ENCODE results near the gene CLIC5.
A peak's percentile ranks its signal among the peaks of the same experiment; 100 is the strongest.
"Not testable (repeated sequence)": the region's sequence is repeated elsewhere in the genome, so short reads cannot be mapped to it uniquely, and the experiment has no call there.

CLIC5 gene

GRCh38 chr6:45928721-45929305 lies 86.8 kb downstream of the CLIC5 start:
- Mint-ChIP-seq H3K27me3 (ENCODE audit: low read depth) (no peaks in the 10 kb centered on the region), H3K36me3 (ENCODE audit: low read depth) (no peaks in the 10 kb centered on the region), H3K27ac (no peak overlapping the region), H3K4me3 (no peak overlapping the region), H3K9me3 (no peaks in the 10 kb centered on the region), H3K4me1 (ENCODE audit: low read depth) (peaks cover 12% of the 10 kb centered on the region)
- DNase-seq (ENCODE audit: low spot score): no peak

GRCh38 chr6:45927421-45928320 lies 88.0 kb downstream of the CLIC5 start:
- H3K27ac Mint-ChIP-seq: no peak overlapping the region
- H3K4me3 Mint-ChIP-seq: no peak overlapping the region

DNA sequence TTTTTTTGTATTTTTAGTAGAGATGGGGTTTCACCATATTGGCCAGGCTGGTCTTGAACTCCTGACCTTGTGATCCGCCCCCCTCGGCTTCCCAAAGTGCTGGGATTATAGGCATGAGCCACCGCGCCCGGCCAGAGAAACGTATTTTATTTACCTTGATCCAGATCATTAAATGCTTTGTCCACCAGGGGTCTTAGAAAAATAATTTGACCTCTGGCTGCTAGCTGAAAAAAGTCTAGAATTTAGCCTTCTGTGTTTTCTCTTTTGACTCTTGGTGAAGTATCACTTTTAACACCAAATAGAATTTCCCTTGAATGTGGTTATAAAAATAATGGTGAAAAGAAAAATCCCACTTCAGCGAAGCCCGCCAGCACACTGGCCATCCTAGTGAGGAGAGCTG lies 89.2 kb downstream of the CLIC5 start:
- not testable (repeated sequence) for H3K27me3 Mint-ChIP-seq (ENCODE audit: low read depth); H3K4me3 Mint-ChIP-seq; H3K27ac Mint-ChIP-seq; H3K9me3 Mint-ChIP-seq; H3K36me3 Mint-ChIP-seq (ENCODE audit: low read depth); DNase-seq (ENCODE audit: low spot score)
- H3K4me1 Mint-ChIP-seq (ENCODE audit: low read depth): peaks cover 34% of the 10 kb centered on the region

More at GRCh38 chr6:45927421-45928320, 88.0 kb downstream of the CLIC5 start:
- H3K4me1 Mint-ChIP-seq (ENCODE audit: low read depth): peaks cover 22% of the 10 kb centered on the region
- no peak for DNase-seq (ENCODE audit: low spot score)
- H3K36me3 Mint-ChIP-seq (ENCODE audit: low read depth): no peaks in the 10 kb centered on the region
- no peaks in the 10 kb centered on the region for H3K9me3 Mint-ChIP-seq
- no peaks in the 10 kb centered on the region for H3K27me3 Mint-ChIP-seq (ENCODE audit: low read depth)

DNA sequence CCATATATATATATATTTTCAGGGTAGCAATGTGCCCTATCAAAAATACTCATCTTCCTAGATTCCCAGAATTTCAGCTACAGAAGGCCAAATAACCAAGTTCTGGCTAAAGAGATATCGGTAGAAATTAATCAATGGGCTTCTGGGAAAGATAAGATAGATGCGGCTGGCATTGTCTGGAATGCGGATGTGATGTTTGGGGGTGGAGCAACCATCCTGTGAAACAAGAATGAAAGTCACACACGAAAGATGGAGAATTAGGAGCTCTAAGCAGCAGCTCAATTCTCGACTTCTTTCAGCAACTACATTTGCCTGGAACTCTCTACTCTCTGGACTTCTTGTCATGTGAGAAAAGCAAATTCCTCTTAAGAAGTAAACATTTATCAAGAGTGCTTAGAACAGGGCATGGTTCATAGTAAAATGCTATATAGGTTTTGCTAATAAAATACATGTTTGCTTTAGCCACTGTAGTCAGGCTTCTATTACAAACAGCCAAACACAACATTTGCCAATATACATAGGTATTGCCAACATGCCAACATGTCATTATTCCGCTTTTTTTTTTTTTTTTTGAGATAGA lies 90.8 kb downstream of the CLIC5 start:
- Mint-ChIP-seq H3K27me3 (ENCODE audit: low read depth) (no peaks in the 10 kb centered on the region), H3K4me1 (ENCODE audit: low read depth) (peaks cover 46% of the 10 kb centered on the region), H3K36me3 (ENCODE audit: low read depth) (no peaks in the 10 kb centered on the region), H3K9me3 (no peaks in the 10 kb centered on the region), H3K4me3 (no peak overlapping the region), H3K27ac (no peak overlapping the region)
- no peak for DNase-seq (ENCODE audit: low spot score)

DNA sequence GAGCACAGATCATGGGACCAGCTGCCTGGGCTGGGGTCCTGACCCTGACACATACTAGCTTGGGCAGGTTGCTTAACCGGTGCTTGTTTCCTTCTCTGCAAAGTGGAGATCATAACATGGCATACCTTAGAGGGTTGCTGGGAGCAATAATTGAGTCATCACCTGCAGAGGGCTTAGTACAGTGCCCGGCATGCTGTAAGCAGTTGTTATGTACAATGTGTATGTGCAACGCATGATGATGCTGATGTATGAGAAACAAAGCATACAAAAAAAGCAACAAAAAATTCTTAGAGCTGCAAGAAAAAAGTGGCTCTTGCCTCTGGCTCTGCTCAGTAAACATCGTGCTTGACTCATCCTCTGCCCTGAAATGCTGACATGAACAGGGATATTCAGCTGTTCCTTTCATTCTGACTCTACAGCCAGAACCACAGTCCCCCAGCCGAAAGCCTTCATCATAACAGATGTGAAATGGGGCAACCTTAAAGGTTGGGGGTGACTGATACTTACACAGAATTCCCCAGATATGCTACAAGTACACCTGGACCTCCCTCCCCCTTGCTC lies 91.7 kb downstream of the CLIC5 start:
- Mint-ChIP-seq H3K4me1 (ENCODE audit: low read depth) (peaks cover 46% of the 10 kb centered on the region), H3K36me3 (ENCODE audit: low read depth) (no peaks in the 10 kb centered on the region), H3K27me3 (ENCODE audit: low read depth) (no peaks in the 10 kb centered on the region), H3K4me3 (no peak overlapping the region), H3K27ac (peak overlapping the region; percentile 70), H3K9me3 (no peaks in the 10 kb centered on the region)
- DNase-seq (ENCODE audit: low spot score): peak; percentile 84

- peak; percentile 67 for DNase-seq (ENCODE audit: low spot score)
- H3K27me3 Mint-ChIP-seq (ENCODE audit: low read depth): no peaks in the 10 kb centered on the region
- H3K4me3 Mint-ChIP-seq: peak overlapping the region; percentile 24
- H3K4me1 Mint-ChIP-seq (ENCODE audit: low read depth): peaks cover 46% of the 10 kb centered on the region
- H3K9me3 Mint-ChIP-seq: no peaks in the 10 kb centered on the region
- H3K27ac Mint-ChIP-seq: peak overlapping the region; percentile 70
- no peaks in the 10 kb centered on the region for H3K36me3 Mint-ChIP-seq (ENCODE audit: low read depth)
Measured at GRCh38 chr6:45922728-45923351, 92.8 kb downstream of the CLIC5 start.

DNA sequence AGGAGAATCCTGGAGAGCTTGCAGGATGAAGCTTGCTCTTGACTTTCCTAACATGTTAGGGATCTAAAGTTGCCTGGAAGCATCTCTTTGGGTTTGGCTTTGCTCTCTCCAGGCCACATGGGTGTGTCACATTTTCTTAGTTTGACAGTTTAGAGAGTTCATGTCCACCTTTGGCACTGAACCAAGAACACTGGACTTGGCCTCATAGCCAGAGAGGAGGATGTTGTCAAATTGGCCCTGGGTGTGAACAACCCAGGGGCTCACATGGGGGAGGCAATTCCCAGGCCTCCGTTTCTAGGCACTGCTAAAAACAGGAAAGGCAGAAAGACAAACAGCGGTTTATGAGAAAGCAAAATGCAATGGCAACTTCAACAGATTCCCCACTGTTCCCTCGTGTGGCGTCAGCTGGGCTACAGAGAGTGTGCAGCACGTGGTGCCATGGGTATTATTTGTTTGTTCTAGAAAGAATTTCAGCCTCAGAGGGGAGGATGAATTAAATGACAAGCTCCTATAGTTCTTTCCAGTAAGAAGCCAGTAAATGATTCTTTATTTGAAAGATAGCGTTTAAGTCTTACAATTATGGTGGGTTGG lies 93.9 kb downstream of the CLIC5 start:
- H3K4me3 Mint-ChIP-seq: peak overlapping the region; percentile 30
- peak overlapping the region; percentile 85 for H3K27ac Mint-ChIP-seq
- no peaks in the 10 kb centered on the region for H3K36me3 Mint-ChIP-seq (ENCODE audit: low read depth)
- no peaks in the 10 kb centered on the region for H3K9me3 Mint-ChIP-seq
- no peaks in the 10 kb centered on the region for H3K27me3 Mint-ChIP-seq (ENCODE audit: low read depth)
- no peak for DNase-seq (ENCODE audit: low spot score)
- peaks cover 44% of the 10 kb centered on the region for H3K4me1 Mint-ChIP-seq (ENCODE audit: low read depth)

DNA sequence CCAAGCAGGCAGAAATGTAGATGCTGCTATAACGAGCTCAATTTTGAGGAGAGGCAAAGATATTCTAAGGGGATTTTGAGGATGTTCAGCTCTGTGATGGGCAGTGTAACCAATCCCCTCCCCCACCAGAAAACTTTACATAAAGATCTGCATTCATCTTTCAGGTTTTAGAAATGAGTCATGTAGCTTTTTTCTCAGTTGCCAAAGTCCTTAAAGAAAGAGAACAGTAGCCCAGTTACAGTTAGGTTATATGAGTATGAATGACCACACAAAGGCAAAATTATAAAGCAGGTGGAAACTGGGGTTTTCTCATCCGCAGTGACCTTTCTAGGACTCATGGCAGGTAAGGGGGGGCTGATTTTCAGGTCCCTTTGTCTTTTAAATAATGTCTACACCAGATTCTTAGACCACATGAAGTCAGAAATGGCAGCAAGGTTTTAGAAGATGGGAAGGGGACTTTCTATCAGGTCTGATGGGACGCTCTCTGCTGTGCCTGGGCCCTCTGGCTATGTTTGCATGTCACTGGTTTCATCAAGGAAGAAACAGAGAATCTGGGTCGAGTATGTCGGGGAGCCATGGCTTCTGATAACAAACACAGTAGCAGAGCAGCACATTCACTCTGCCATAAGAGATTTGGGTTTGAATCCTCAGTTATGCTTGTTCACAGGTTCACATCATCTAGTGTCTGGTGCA lies 94.7 kb downstream of the CLIC5 start:
- peaks cover 41% of the 10 kb centered on the region for H3K4me1 Mint-ChIP-seq (ENCODE audit: low read depth)
- H3K27ac Mint-ChIP-seq: peak overlapping the region; percentile 85
- peak; percentile 50 for DNase-seq (ENCODE audit: low spot score)
- no peaks in the 10 kb centered on the region for H3K9me3 Mint-ChIP-seq
- H3K4me3 Mint-ChIP-seq: peak overlapping the region; percentile 30
- H3K27me3 Mint-ChIP-seq (ENCODE audit: low read depth): no peaks in the 10 kb centered on the region
- no peaks in the 10 kb centered on the region for H3K36me3 Mint-ChIP-seq (ENCODE audit: low read depth)

GRCh38 chr6:45917439-45917838 lies 98.2 kb downstream of the CLIC5 start:
- no peaks in the 10 kb centered on the region for H3K9me3 Mint-ChIP-seq
- no peak overlapping the region for H3K27ac Mint-ChIP-seq
- peaks cover 22% of the 10 kb centered on the region for H3K4me1 Mint-ChIP-seq (ENCODE audit: low read depth)
- no peak overlapping the region for H3K4me3 Mint-ChIP-seq
- peaks cover 2% of the 10 kb centered on the region for H3K36me3 Mint-ChIP-seq (ENCODE audit: low read depth)
- DNase-seq (ENCODE audit: low spot score): no peak
- no peaks in the 10 kb centered on the region for H3K27me3 Mint-ChIP-seq (ENCODE audit: low read depth)

DNA sequence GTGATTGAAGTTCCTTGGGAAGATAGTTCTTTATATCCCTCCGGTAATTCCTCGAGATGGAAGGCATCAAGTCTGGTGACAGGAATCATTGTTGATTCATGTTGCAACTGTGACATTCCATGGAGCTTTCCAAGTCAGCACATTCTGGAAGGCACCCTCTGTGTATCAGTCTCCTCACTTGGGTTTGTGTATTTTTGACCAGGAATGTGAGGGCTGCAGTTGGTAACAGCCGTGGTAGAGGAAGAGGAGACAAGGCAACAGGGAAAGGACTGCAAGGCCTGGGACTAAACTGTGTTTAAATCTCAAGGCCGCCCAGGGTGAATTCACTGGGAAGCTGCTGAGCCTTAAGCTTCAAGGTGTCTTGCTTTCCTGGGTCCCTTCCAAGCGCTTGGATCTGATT lies 99.0 kb downstream of the CLIC5 start:
- H3K27me3 Mint-ChIP-seq (ENCODE audit: low read depth): no peaks in the 10 kb centered on the region
- no peak overlapping the region for H3K27ac Mint-ChIP-seq
- peaks cover 2% of the 10 kb centered on the region for H3K36me3 Mint-ChIP-seq (ENCODE audit: low read depth)
- H3K9me3 Mint-ChIP-seq: no peaks in the 10 kb centered on the region
- H3K4me3 Mint-ChIP-seq: no peak overlapping the region
- DNase-seq (ENCODE audit: low spot score): no peak
- peaks cover 16% of the 10 kb centered on the region for H3K4me1 Mint-ChIP-seq (ENCODE audit: low read depth)

- H3K9me3 Mint-ChIP-seq: no peaks in the 10 kb centered on the region
- H3K27me3 Mint-ChIP-seq (ENCODE audit: low read depth): no peaks in the 10 kb centered on the region
- peaks cover 2% of the 10 kb centered on the region for H3K36me3 Mint-ChIP-seq (ENCODE audit: low read depth)
- no peak overlapping the region for H3K27ac Mint-ChIP-seq
- DNase-seq (ENCODE audit: low spot score): no peak
- peaks cover 8% of the 10 kb centered on the region for H3K4me1 Mint-ChIP-seq (ENCODE audit: low read depth)
- no peak overlapping the region for H3K4me3 Mint-ChIP-seq
Measured at GRCh38 chr6:45915780-45916468, 99.7 kb downstream of the CLIC5 start.

GRCh38 chr6:45911691-45912090 lies 104.0 kb downstream of the CLIC5 start:
- H3K36me3 Mint-ChIP-seq (ENCODE audit: low read depth): peaks cover 12% of the 10 kb centered on the region

More at GRCh38 chr6:45911691-45912090, 104.0 kb downstream of the CLIC5 start:
- H3K27ac Mint-ChIP-seq: no peak overlapping the region
- no peaks in the 10 kb centered on the region for H3K27me3 Mint-ChIP-seq (ENCODE audit: low read depth)
- no peak overlapping the region for H3K4me3 Mint-ChIP-seq
- DNase-seq (ENCODE audit: low spot score): no peak
- H3K4me1 Mint-ChIP-seq (ENCODE audit: low read depth): no peaks in the 10 kb centered on the region
- peaks cover 22% of the 10 kb centered on the region for H3K9me3 Mint-ChIP-seq

Data from T-helper 2 cell treated with Interferon-gamma antibody and Interleukin-4, amounts not matched to agents 5 μg/mL and 100 μg/mL, for 36 hours (primary cell).